Measurements from ENCODE around the gene HECTD2.

- TF ChIP-seq CTCF (IDR thresholded peaks at IDR 0.05) (no peak), POLR2A (IDR thresholded peaks at IDR 0.05) (no peak)
These were observed 63.9 kb downstream of the HECTD2 start for GRCh38 chr10:91474009-91474408.
